Measurements from ENCODE around the gene TAOK1.
"Not testable (repeated sequence)": the region's sequence is repeated elsewhere in the genome, so short reads cannot be mapped to it uniquely, and the experiment has no call there.

TAOK1 gene

DNA sequence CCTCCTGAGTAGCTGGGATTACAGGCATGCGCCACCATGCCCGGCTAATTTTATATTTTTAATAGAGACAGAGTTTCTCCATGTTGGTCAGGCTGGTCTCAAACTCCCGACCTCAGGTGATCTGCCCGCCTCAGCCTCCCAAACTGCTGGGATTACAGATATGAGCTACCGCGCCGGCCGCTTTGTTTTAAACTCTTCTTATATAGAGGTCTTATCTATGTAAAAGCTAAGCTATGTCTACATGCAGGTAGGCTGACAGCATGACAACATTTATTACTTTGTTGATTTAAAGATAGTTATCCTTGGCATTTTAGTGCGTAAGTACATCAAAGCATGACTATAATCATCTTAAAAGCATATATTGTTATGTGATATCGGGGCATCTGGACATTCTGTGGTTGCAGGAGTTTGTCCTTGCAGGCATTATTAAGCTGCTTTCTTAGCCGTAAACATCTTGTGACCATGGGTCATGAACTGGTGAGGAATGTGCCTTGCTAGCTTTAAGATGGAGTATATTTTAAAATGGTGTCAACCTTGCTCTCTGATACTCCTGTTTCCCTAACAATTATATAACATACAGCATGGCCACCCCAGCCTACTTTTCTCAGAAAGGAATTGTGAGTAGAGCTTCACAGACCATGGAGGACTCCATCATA is 45.8 kb upstream of the TAOK1 start:
- TF ChIP-seq, protein P1, sequence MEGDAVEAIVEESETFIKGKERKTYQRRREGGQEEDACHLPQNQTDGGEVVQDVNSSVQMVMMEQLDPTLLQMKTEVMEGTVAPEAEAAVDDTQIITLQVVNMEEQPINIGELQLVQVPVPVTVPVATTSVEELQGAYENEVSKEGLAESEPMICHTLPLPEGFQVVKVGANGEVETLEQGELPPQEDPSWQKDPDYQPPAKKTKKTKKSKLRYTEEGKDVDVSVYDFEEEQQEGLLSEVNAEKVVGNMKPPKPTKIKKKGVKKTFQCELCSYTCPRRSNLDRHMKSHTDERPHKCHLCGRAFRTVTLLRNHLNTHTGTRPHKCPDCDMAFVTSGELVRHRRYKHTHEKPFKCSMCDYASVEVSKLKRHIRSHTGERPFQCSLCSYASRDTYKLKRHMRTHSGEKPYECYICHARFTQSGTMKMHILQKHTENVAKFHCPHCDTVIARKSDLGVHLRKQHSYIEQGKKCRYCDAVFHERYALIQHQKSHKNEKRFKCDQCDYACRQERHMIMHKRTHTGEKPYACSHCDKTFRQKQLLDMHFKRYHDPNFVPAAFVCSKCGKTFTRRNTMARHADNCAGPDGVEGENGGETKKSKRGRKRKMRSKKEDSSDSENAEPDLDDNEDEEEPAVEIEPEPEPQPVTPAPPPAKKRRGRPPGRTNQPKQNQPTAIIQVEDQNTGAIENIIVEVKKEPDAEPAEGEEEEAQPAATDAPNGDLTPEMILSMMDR (conservative IDR thresholded peaks at IDR 0.05; ENCODE audit: low read length) = no peak
- TF ChIP-seq EZH2phosphoT487 (IDR thresholded peaks at IDR 0.05; ENCODE audit: borderline replicate concordance) = no peak
- Histone ChIP-seq H3K4me3 (ENCODE audit: low read length, poor library complexity, severe bottlenecking) (no peak overlapping the region), H3K4me1 (ENCODE audit: insufficient read depth, low read length, poor library complexity, severe bottlenecking) (no peaks in the 10 kb centered on the region), H3K36me3 (ENCODE audit: insufficient read depth, low read length) (no peaks in the 10 kb centered on the region), H4K20me1 (ENCODE audit: insufficient read depth, low read length, poor library complexity, severe bottlenecking) (no peaks in the 10 kb centered on the region), H3K4me2 (ENCODE audit: low read depth, low read length, poor library complexity, severe bottlenecking) (no peak overlapping the region), H3K9me2 (replicated peaks; ENCODE audit: low read depth, low read length) (no peaks in the 10 kb centered on the region), H3K9ac (ENCODE audit: low read depth, low read length, poor library complexity, severe bottlenecking) (no peak overlapping the region), H3K9me3 (ENCODE audit: insufficient read depth, low read depth, low read length) (no peaks in the 10 kb centered on the region), H3K27me3 (ENCODE audit: insufficient read depth, low read length, poor library complexity, severe bottlenecking) (no peaks in the 10 kb centered on the region), H2AFZ (ENCODE audit: low read length) (no peak overlapping the region), H3F3A (ENCODE audit: low read depth) (no peaks in the 10 kb centered on the region), H3K79me2 (ENCODE audit: insufficient read depth, low read length) (no peaks in the 10 kb centered on the region)

DNA sequence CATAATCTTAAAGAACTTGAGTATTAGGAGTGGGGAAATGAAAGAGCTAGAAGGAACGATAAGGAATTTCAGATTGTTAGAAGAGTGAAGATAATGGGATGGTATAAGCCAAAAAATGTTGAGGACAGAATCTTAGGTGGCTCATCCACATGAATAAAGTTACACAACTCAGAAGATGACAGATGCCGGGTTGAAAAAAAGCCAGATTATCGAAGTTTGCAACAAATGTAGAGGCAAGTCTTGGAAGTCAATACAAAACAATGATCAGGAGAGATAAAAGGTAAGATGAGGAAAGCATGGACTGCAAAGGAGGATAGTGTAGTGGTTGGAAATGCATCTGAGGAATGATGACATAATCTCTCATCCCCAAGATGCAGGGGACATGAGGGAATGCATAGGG is 45.1 kb upstream of the TAOK1 start:
- H3K36me3 ChIP-seq (ENCODE audit: insufficient read depth, low read length) = no peaks in the 10 kb centered on the region
- no peaks in the 10 kb centered on the region for H3K4me1 ChIP-seq (ENCODE audit: insufficient read depth, low read length, poor library complexity, severe bottlenecking)
- H3K4me2 ChIP-seq (ENCODE audit: low read depth, low read length, poor library complexity, severe bottlenecking) = no peak overlapping the region
- no peaks in the 10 kb centered on the region for H3K9me3 ChIP-seq (ENCODE audit: insufficient read depth, low read depth, low read length)
- no peaks in the 10 kb centered on the region for H4K20me1 ChIP-seq (ENCODE audit: insufficient read depth, low read length, poor library complexity, severe bottlenecking)
- TF ChIP-seq, protein P1 (conservative IDR thresholded peaks at IDR 0.05; ENCODE audit: low read length) = no peak
- TF ChIP-seq EZH2phosphoT487 (IDR thresholded peaks at IDR 0.05; ENCODE audit: borderline replicate concordance) = no peak
- no peak overlapping the region for H2AFZ ChIP-seq (ENCODE audit: low read length)
- no peak overlapping the region for H3K9ac ChIP-seq (ENCODE audit: low read depth, low read length, poor library complexity, severe bottlenecking)
- H3K4me3 ChIP-seq (ENCODE audit: low read length, poor library complexity, severe bottlenecking) = no peak overlapping the region
- H3K79me2 ChIP-seq (ENCODE audit: insufficient read depth, low read length) = no peaks in the 10 kb centered on the region
- H3K9me2 ChIP-seq (replicated peaks; ENCODE audit: low read depth, low read length) = no peaks in the 10 kb centered on the region
- H3K27me3 ChIP-seq (ENCODE audit: insufficient read depth, low read length, poor library complexity, severe bottlenecking) = no peaks in the 10 kb centered on the region
- H3F3A ChIP-seq (ENCODE audit: low read depth) = no peaks in the 10 kb centered on the region

GRCh38 chr17:29345470-29345869 is 44.7 kb upstream of the TAOK1 start:
- not testable (repeated sequence) for H3K4me3 ChIP-seq (ENCODE audit: low read length, poor library complexity, severe bottlenecking); H3K4me2 ChIP-seq (ENCODE audit: low read depth, low read length, poor library complexity, severe bottlenecking); H3K9ac ChIP-seq (ENCODE audit: low read depth, low read length, poor library complexity, severe bottlenecking); H3K9me2 ChIP-seq (replicated peaks; ENCODE audit: low read depth, low read length); H4K20me1 ChIP-seq (ENCODE audit: insufficient read depth, low read length, poor library complexity, severe bottlenecking); H3K36me3 ChIP-seq (ENCODE audit: insufficient read depth, low read length); H3K79me2 ChIP-seq (ENCODE audit: insufficient read depth, low read length); H2AFZ ChIP-seq (ENCODE audit: low read length); H3F3A ChIP-seq (ENCODE audit: low read depth); H3K4me1 ChIP-seq (ENCODE audit: insufficient read depth, low read length, poor library complexity, severe bottlenecking); H3K9me3 ChIP-seq (ENCODE audit: insufficient read depth, low read depth, low read length); H3K27me3 ChIP-seq (ENCODE audit: insufficient read depth, low read length, poor library complexity, severe bottlenecking)

- no peak overlapping the region for H2AFZ ChIP-seq (ENCODE audit: low read length)
- no peaks in the 10 kb centered on the region for H3K9me3 ChIP-seq (ENCODE audit: insufficient read depth, low read depth, low read length)
- no peaks in the 10 kb centered on the region for H3K9me2 ChIP-seq (replicated peaks; ENCODE audit: low read depth, low read length)
- H3K36me3 ChIP-seq (ENCODE audit: insufficient read depth, low read length) = no peaks in the 10 kb centered on the region
- no peaks in the 10 kb centered on the region for H3K4me1 ChIP-seq (ENCODE audit: insufficient read depth, low read length, poor library complexity, severe bottlenecking)
- H3K4me3 ChIP-seq (ENCODE audit: low read length, poor library complexity, severe bottlenecking) = no peak overlapping the region
- no peaks in the 10 kb centered on the region for H3F3A ChIP-seq (ENCODE audit: low read depth)
- TF ChIP-seq, protein P1 (conservative IDR thresholded peaks at IDR 0.05; ENCODE audit: low read length) = no peak
- no peak for TF ChIP-seq EZH2phosphoT487 (IDR thresholded peaks at IDR 0.05; ENCODE audit: borderline replicate concordance)
- H3K79me2 ChIP-seq (ENCODE audit: insufficient read depth, low read length) = no peaks in the 10 kb centered on the region
- no peak overlapping the region for H3K9ac ChIP-seq (ENCODE audit: low read depth, low read length, poor library complexity, severe bottlenecking)
- H3K4me2 ChIP-seq (ENCODE audit: low read depth, low read length, poor library complexity, severe bottlenecking) = no peak overlapping the region
- H3K27me3 ChIP-seq (ENCODE audit: insufficient read depth, low read length, poor library complexity, severe bottlenecking) = no peaks in the 10 kb centered on the region
- H4K20me1 ChIP-seq (ENCODE audit: insufficient read depth, low read length, poor library complexity, severe bottlenecking) = no peaks in the 10 kb centered on the region
Measured at GRCh38 chr17:29346462-29346861, 43.7 kb upstream of the TAOK1 start.
